ENCODE data around the gene SLC35D1.

- TF ChIP-seq CTCF (IDR thresholded peaks at IDR 0.05) (no peak), POLR2A (IDR thresholded peaks at IDR 0.05) (no peak), EP300 (IDR thresholded peaks at IDR 0.05) (no peak), POLR2AphosphoS5 (IDR thresholded peaks at IDR 0.05) (no peak)
Measured at GRCh38 chr1:67005068-67005467, 48.9 kb downstream of the SLC35D1 start.

Measured in sigmoid colon (tissue), 4 donors.